ENCODE measurements around the gene C5.
A peak's percentile ranks its signal among the peaks of the same experiment; 100 is the strongest.

The C5 gene

GRCh38 chr9:120912958-120913646 lies 137.0 kb downstream of the C5 start:
- Histone ChIP-seq H3K36me3 (ENCODE audit: insufficient read depth, low read length) (no peaks in the 10 kb centered on the region), H3K9ac (ENCODE audit: low read depth, low read length, poor library complexity, severe bottlenecking) (no peak overlapping the region), H3K27me3 (ENCODE audit: insufficient read depth, low read length, poor library complexity, severe bottlenecking) (no peaks in the 10 kb centered on the region), H3K79me2 (ENCODE audit: insufficient read depth, low read length) (no peaks in the 10 kb centered on the region), H3K9me3 (ENCODE audit: insufficient read depth, low read depth, low read length) (no peaks in the 10 kb centered on the region), H2AFZ (ENCODE audit: low read length) (no peak overlapping the region), H3F3A (ENCODE audit: low read depth) (no peaks in the 10 kb centered on the region), H3K9me2 (replicated peaks; ENCODE audit: low read depth, low read length) (no peaks in the 10 kb centered on the region), H3K4me3 (ENCODE audit: low read length, poor library complexity, severe bottlenecking) (no peak overlapping the region), H4K20me1 (ENCODE audit: insufficient read depth, low read length, poor library complexity, severe bottlenecking) (no peaks in the 10 kb centered on the region), H3K4me1 (ENCODE audit: insufficient read depth, low read length, poor library complexity, severe bottlenecking) (peaks cover 37% of the 10 kb centered on the region), H3K4me2 (ENCODE audit: low read depth, low read length, poor library complexity, severe bottlenecking) (no peak overlapping the region)
- TF ChIP-seq EZH2phosphoT487 (IDR thresholded peaks at IDR 0.05; ENCODE audit: borderline replicate concordance), result no peak
- TF ChIP-seq, protein P1, sequence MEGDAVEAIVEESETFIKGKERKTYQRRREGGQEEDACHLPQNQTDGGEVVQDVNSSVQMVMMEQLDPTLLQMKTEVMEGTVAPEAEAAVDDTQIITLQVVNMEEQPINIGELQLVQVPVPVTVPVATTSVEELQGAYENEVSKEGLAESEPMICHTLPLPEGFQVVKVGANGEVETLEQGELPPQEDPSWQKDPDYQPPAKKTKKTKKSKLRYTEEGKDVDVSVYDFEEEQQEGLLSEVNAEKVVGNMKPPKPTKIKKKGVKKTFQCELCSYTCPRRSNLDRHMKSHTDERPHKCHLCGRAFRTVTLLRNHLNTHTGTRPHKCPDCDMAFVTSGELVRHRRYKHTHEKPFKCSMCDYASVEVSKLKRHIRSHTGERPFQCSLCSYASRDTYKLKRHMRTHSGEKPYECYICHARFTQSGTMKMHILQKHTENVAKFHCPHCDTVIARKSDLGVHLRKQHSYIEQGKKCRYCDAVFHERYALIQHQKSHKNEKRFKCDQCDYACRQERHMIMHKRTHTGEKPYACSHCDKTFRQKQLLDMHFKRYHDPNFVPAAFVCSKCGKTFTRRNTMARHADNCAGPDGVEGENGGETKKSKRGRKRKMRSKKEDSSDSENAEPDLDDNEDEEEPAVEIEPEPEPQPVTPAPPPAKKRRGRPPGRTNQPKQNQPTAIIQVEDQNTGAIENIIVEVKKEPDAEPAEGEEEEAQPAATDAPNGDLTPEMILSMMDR (conservative IDR thresholded peaks at IDR 0.05; ENCODE audit: low read length), result no peak

GRCh38 chr9:120911295-120911837 lies 138.7 kb downstream of the C5 start:
- Histone ChIP-seq H3K9ac (ENCODE audit: low read depth, low read length, poor library complexity, severe bottlenecking) (no peak overlapping the region), H3K36me3 (ENCODE audit: insufficient read depth, low read length) (no peaks in the 10 kb centered on the region), H3K27me3 (ENCODE audit: insufficient read depth, low read length, poor library complexity, severe bottlenecking) (no peaks in the 10 kb centered on the region), H3K9me3 (ENCODE audit: insufficient read depth, low read depth, low read length) (no peaks in the 10 kb centered on the region), H3F3A (ENCODE audit: low read depth) (no peaks in the 10 kb centered on the region), H3K4me3 (ENCODE audit: low read length, poor library complexity, severe bottlenecking) (no peak overlapping the region), H3K9me2 (replicated peaks; ENCODE audit: low read depth, low read length) (no peaks in the 10 kb centered on the region), H2AFZ (ENCODE audit: low read length) (no peak overlapping the region), H3K4me2 (ENCODE audit: low read depth, low read length, poor library complexity, severe bottlenecking) (no peak overlapping the region), H3K79me2 (ENCODE audit: insufficient read depth, low read length) (no peaks in the 10 kb centered on the region), H4K20me1 (ENCODE audit: insufficient read depth, low read length, poor library complexity, severe bottlenecking) (no peaks in the 10 kb centered on the region), H3K4me1 (ENCODE audit: insufficient read depth, low read length, poor library complexity, severe bottlenecking) (peaks cover 34% of the 10 kb centered on the region)
- TF ChIP-seq, protein P1 (conservative IDR thresholded peaks at IDR 0.05; ENCODE audit: low read length), result no peak
- TF ChIP-seq EZH2phosphoT487 (IDR thresholded peaks at IDR 0.05; ENCODE audit: borderline replicate concordance), result no peak

GRCh38 chr9:120910643-120911042 lies 139.4 kb downstream of the C5 start:
- no peaks in the 10 kb centered on the region for H3K79me2 ChIP-seq (ENCODE audit: insufficient read depth, low read length)
- no peak overlapping the region for H2AFZ ChIP-seq (ENCODE audit: low read length)
- H3K36me3 ChIP-seq (ENCODE audit: insufficient read depth, low read length), result no peaks in the 10 kb centered on the region
- H3K9me2 ChIP-seq (replicated peaks; ENCODE audit: low read depth, low read length), result no peaks in the 10 kb centered on the region
- H3F3A ChIP-seq (ENCODE audit: low read depth), result no peaks in the 10 kb centered on the region
- H3K27me3 ChIP-seq (ENCODE audit: insufficient read depth, low read length, poor library complexity, severe bottlenecking), result no peaks in the 10 kb centered on the region
- TF ChIP-seq, protein P1 (conservative IDR thresholded peaks at IDR 0.05; ENCODE audit: low read length), result no peak
- no peak for TF ChIP-seq EZH2phosphoT487 (IDR thresholded peaks at IDR 0.05; ENCODE audit: borderline replicate concordance)
- H3K4me2 ChIP-seq (ENCODE audit: low read depth, low read length, poor library complexity, severe bottlenecking), result peak overlapping the region; percentile 62
- H3K4me3 ChIP-seq (ENCODE audit: low read length, poor library complexity, severe bottlenecking), result no peak overlapping the region
- no peak overlapping the region for H3K9ac ChIP-seq (ENCODE audit: low read depth, low read length, poor library complexity, severe bottlenecking)
- no peaks in the 10 kb centered on the region for H3K9me3 ChIP-seq (ENCODE audit: insufficient read depth, low read depth, low read length)
- no peaks in the 10 kb centered on the region for H4K20me1 ChIP-seq (ENCODE audit: insufficient read depth, low read length, poor library complexity, severe bottlenecking)
- peaks cover 35% of the 10 kb centered on the region for H3K4me1 ChIP-seq (ENCODE audit: insufficient read depth, low read length, poor library complexity, severe bottlenecking)

Measured in Loucy (cell line).